Frontal cortex (tissue), 4 donors: ENCODE measurements around the gene LANCL2. TPM values are rescaled to one million over a fixed set of nuclear protein-coding genes. Genes with fewer than 3 reads are reported as not detected.

Experiments used
- DNase-seq, 2 donors: peaks; one replicate each; pipeline ENCODE4 v3.0.0; 2012; ENCODE audit warnings: low spot score in 2 of 2
- FAIRE-seq: peaks from 2 replicates; lab custom pipeline; 2012; peaks lifted over from hg19 to GRCh38; lab: Jason Lieb, UNC
- total RNA-seq: library from RNA; depleted of rRNA; stranded (reverse); fragments of >200 nt; gene quantifications from one replicate; pipeline ENCODE4 v1.2.3, GENCODE V29; 2014
- donor health status: control.
- donor health status: control.
- donor health status: control.

The LANCL2 gene
- total RNA-seq, 1 donor from 2014 or later = 35.1 TPM

DNA sequence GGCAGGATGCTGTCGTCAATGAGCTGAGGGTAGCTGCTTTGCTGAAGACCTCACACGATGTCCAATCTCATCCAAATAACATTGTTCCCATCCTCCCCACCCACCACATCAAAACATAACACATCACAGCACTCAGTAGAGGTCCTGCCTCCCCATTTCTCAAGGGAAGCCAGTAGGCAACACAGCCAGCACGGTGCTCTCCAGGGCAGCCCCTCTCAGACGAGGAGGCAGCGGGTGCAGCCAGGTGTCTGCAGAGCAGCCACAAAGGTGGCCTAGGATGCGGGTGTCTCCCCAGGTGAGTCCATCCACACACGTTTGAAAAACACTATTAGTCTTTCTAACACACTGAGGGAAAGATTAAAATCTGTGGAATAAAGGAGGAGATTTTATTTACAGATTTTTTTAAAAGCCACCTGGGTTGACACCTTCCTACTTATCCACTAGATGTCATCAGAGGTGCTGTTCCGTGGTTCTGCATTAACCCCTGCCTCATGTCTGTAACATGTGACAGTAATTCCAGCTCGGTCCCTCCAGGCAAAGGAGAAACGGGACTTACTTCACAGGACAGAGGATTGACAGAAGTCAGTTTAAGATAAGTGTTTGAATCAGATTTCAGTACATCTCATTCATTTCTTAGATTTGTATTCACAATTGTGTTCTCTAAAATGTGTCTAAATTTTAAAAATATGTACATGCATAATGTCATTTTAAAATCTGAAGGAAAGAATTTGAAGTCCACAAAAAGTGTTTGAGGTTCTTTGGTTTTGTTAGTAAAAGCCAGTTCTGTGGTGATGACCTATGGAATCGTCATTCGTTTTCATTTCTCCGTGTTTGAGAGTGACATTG lies 68.0 kb downstream of the LANCL2 start:
- DNase-seq = no peak
- FAIRE-seq = no peak

DNA sequence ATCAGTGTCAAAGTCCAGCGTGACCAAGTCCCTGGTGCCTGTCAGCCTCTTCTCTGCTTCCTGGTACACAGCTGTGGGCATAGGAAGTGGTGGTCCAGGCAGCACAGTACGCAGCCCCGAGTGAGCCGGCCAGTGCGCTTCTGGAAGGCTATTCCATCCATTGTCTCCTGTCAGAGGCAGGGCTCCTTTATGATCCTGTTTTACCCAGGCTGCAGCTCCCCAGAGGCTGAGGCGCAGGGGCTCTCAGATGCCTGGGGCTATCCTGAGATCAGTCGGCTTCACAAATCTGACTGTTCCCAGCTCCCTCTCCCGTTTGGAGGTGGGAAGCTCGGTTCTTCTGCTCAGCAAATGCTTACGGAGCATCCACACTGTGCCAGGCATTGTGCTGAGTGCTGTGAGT lies 70.3 kb downstream of the LANCL2 start:
- FAIRE-seq (no peak), DNase-seq (no peak)

DNA sequence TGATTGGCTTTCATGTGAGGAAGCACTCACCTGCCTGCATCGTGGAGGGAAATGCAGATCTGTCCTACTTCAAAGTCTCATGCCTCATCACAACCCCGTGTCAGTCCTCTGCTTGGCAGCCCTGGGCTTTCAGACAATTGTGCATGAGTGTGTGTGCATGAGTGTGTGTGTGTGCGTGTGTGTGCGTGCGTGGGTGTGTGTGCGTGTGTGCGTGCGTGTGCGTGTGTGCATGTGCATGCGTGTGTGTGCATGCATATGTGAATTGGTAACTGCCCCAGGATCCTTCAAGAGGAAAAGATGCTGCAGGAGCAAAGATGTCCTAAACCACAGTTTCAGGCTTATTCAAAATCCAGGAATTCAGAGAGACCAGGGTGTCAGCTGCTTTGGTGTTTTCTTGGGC lies 71.3 kb downstream of the LANCL2 start:
- FAIRE-seq = no peak

DNA sequence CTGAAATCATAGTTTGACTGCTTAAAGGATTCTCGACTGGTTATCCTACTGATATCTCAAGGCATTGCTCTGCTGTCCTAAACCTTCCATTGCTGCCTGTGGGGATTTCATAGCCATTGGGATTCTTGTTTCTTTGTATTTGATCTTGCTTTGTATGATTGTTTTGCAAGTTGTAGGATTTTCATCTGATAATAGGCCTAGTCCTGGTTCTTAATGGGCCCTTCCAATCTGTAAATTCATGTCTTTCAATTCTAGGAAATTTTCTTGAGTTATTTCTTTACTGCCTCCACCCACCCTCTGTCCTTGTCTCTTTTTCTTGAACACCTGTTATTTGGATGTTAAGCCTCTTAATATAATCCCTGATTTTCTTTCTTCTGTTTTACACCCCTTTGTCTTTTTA lies 72.2 kb downstream of the LANCL2 start:
- FAIRE-seq (no peak), DNase-seq (no peak)

More for the DNA sequence above, 71.3 kb downstream of the LANCL2 start:
- DNase-seq = no peak

DNA sequence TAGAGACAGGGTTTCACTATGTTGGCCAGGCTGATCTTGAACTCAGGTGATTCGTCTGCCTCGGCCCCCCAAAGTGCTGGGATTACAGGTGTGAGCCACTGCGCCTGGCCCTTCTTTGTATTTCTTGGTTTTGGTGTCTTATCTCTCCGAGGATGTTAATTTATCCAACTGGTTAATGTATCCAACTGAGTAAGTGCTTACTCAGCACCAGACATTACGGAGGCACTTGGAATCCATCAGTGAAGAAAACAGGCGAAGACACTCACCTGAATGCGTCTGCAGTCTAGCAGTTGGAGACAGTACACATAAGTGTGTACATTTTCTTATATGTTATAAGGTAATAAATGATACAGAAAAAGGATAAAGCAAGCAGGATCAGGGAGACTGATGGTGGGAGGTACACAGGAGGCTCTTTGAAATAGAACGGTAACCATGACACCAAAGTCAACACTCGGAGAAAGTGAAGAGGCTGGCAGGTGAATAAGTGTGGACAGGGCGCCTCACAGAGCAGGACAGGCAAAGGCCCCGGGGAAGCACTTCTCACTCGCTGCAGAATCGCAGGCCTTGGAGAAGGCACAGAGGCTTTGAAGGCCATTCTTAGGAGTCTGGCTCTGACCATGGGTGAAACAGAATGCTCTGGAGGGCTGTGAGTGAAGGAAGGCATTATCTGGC lies 73.1 kb downstream of the LANCL2 start:
- DNase-seq = no peak
- FAIRE-seq = no peak

DNA sequence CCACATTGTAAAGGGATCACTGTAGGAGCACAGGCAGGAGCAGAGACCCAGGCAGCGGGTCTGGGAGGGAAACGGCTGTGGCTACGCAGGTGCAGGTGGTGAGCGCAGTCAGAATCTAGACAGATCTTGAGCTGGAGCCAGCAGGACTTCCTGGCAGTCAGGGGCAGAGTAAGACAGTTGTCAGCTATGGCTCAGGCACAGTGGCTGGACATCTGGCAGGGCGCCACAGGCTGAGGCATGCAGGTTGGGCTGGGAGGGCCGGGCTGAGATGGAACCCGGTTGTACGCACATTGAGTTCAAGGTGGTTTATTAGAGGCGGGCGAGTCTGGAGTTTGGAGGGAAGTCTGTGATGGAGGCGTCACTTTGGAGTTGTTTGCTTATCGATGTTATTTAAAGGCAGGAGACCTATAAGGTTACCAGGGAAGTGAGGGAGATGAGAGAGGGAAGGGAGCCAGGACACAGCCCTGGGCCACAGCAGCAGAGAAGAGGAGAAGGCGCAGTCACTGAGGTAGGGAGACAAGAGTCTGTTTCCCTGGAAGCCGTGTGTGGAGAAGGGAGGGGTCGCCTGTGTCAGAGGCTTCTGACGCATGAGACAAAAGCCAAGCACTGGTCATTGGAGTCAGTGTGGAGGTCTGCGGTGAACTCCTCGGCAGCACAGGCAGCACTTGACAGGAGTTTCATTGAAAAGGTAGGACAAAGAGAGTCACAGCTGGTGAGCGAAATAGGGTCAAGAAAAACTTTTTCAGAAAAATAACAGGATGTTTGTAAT lies 73.8 kb downstream of the LANCL2 start:
- DNase-seq = no peak

DNA sequence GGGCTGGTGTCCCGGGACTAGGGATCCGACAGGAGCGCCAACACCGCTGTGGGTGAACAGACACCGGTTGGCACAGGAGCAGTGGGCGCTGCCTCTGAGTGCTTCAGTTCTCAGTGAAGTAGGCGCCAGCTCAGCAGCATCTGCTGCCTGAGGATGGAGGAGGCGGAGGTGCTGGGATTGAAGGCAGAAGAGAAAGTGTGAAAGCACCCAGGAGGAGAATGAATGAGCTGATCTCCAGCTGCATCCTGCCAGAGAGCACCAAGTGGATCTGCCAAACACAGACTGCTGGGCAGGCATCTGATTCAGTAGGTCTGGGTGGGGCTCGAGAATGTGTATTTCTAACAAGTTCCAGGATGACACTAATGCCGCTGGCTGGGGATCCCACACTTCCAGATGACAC lies 74.5 kb downstream of the LANCL2 start:
- FAIRE-seq (no peak), DNase-seq (peak in 1 of 2 donors; percentile 47)

More for the DNA sequence above, 73.8 kb downstream of the LANCL2 start:
- no peak for FAIRE-seq

DNA sequence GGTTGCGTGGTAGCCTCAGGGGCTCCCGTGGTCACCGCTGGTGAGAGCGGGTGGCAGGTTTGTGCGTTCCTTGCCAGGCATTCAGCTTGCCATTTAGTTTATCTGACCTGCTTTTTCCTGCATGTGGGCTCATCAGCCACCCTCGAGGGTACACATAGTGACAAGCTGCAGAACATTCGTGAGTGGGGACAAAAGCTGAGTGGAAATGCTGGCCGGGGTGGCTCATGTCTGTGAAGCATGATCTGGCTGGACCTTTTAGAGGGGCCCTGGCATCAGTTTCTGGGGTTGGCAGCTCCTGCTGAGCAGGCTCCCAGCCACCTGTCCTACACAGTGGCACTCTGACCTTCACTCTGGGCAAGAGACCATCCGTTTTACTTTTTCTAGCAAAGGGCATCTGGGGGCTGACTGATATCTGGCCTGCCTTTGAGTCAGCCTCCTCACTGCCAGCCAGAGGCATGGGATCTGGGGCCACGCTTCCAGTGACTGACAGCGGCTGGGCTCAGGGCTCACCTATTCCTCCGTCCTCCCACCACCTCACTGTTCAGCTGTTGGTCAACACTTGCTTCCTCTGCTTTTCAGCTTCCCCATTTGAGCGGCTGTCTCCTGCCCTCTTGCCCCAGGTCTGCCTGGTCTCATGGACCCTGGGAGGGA lies 75.0 kb downstream of the LANCL2 start:
- no peak for FAIRE-seq
- no peak for DNase-seq

DNA sequence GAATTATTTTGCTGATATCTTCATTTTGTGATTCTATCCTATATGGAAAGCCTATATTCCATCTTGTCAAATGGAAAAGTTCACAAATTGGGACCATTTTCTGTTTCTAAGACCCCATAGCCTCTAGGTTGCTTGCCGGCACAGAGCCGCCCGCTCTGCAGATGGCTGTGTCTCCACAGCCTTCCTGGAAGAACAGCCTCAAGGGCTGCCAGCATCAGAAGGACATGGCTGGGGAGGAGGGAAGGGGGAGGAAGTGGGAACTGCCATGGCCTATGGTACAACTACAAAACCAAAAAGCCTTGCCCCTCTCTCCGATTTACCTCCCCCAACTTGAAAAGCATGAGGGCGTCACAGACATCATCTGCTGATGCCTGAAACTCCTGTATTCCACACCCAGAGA lies 75.9 kb downstream of the LANCL2 start:
- FAIRE-seq = no peak
- DNase-seq = no peak

DNA sequence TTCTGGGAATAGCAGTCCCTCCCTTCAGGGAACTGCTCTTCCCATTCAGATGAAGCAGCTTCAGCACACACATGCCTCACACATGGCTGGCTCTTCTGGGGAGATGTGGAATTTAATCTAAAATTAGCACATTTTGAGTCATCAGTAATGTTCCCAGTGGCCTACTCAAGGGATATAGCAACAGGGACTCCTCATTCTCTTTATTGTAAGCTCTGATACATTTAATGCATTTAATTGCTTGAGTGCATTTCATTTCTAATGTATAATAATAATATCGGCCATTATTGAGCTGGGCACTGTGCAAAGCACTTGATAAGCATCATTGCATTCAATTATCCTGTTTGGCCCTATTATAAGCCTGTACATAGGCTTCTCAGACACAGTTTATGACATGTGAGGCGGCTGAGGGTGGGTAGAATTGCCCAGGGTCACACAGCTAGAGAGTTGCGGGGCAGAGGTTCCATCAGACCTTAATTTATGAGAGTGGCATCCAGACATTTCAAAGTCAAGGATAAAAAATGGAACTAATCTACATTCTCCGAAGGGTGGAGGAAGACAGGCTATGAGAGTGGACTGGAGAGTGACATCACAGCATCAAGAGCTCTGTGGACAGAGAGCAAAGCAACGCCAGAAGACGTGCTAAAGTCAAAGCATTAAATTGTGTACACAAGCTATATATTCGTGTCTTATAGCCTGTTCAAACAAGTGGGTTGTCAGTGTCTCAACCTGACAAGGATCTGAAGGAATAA lies 76.8 kb downstream of the LANCL2 start:
- no peak for DNase-seq
- no peak for FAIRE-seq

DNA sequence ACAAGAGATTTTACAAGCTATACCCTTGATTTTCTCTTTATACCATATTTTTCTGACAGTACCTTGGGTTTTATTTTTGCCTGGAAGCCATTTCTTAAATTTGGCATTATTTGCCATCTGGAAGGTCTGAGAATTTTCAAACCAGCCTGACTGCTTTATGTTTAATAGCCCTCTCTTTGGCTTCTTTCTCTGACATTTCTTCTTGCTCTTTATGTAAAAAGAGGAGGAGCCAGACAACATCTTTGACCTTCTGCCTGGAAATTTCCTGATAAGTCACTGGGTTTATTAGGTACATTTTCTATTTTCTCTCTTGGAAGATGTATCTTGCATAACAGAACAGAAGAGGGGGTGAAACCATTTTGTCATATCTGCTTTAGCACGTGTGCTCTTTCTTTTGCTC lies 79.6 kb downstream of the LANCL2 start:
- FAIRE-seq = no peak
- no peak for DNase-seq

DNA sequence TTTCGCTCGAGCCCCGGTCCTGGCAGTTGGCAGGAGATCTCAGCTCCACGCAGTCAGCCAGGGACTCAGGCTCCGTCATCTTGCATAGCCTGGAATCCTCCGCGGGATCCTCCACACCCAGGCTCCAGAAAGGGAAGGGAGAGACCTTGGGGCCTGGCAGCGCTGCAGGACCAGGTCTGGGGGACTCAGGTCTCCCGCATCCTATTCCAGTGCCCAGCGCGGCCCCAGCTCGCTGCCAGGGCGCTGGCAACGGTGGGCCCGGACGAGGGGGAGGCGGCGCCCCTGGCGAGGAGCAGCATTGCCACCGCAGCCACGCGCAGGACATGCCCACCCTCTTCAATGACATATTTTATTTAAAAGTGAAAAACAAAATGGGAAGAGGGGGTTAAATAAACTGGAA lies 83.4 kb downstream of the LANCL2 start:
- FAIRE-seq (no peak), DNase-seq (no peak)

DNA sequence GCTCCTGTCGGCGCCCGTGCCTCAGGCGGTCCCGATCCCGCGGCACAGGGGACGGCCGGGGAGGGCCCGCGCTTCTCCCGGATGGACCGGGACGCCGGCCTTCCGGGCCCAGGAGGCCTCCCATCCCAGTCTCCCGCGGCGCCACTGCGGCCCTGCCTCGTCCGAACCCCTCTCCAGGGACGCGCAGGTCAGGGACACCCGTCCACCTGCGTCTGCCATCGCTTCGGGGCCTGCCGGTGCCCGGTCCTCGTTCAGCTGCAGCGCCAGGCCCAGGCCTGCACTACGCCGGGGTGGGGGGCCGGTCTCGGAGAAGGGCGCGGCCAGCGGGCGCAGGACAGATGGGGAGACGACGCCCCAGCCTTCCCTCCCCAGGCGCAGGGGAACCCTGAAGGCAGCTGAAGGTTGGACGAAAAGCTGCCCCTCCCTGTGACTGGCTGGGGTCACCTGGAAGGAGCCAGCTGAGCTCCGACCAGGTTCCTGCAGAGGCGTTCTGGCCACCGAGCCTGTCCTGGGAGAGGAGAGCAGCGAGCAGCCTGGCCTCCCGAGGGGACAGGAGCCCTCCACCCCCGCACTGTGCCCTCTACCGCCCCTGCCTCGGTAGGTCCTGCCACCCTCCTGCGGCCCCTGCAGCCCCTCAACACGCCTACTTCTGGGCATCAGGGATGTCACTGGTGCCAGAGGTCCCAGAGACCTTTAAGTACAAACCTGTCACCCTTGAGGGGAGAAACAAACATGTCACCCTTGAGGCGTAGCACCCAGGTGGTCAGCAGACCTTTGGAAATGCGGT lies 84.3 kb downstream of the LANCL2 start:
- no peak for FAIRE-seq
- no peak for DNase-seq

DNA sequence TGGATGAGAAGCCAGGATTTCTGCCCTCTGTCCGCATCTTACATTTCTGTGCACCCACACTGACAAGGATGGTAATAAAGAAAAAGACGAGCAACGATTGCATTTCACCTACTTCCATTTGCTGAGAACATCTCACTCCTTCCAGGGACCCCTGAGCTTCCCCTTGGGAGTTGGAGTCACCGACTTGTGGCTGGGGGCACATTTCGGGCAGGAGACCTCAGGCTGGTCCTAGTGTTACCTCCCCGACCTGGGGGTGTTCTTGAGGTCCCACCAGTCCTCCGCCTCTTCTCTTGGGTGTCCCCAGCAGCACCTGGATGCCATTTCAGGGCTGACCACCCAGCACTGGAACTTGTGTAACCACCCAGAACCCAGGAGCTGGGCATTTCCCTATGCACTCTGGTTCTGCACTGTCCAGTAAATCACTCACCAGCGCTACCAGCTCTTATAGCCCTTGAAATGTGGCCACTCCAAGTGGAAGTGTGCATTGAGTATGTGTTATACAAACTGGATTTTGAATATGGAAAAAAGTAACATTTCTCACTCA lies 84.9 kb downstream of the LANCL2 start:
- FAIRE-seq (no peak), DNase-seq (no peak)

DNA sequence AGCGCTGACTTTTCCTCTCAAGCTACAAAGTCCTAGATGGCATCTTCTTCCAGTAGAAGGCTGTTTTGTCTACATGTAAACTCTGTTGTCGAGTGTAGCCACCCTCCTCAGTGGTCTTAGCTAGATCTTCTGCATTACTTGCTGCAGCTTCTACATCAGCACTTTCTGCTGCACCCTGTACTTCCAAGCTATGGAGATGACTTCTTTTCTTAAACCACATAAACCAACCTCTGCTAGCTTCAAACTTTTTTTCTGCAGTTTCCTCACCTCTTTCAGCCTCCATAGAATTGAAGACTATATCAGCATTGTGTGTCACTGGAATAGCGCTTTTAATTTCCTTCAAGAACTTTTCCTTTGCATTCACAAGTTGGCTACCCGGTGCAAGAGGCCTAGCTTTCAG lies 87.8 kb downstream of the LANCL2 start:
- DNase-seq = no peak
- FAIRE-seq = no peak

DNA sequence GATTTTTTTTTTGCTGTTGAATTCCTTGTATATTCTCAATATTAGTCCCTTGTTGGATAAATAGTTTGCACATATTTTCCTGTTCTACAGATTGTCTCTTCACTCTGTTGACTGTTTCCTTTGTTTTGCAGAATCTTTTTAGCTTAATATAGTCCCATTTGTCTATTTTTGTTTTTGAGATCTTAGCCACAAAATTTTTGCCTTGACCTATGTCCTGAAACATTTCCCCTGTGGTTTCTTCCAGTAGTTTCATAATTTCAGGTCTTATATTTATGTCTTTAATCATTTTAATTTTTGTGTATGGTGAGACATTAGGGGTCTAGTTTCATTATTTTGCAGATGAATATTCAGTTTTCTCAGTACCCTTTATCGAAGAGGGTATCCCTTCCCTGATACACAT lies 92.7 kb downstream of the LANCL2 start:
- FAIRE-seq (no peak), DNase-seq (no peak)

DNA sequence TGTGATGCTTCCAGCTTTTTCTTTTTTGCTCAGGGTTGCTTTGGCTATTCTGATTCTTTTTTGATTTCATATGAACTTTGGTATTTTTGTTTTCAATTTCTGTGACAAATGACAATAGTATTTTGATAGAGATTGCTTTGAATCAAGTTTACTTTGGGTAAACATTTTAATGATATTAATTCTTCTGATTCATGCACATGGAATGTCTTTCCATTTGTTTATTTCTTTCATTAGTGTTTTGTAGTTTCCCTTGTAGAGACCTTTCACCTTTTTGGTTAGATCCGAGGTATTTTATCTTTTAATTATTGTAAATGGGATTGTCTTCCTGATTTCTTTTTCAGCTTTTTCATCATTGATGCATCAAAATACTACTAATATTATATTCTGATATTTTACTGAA lies 93.2 kb downstream of the LANCL2 start:
- FAIRE-seq (no peak), DNase-seq (no peak)

DNA sequence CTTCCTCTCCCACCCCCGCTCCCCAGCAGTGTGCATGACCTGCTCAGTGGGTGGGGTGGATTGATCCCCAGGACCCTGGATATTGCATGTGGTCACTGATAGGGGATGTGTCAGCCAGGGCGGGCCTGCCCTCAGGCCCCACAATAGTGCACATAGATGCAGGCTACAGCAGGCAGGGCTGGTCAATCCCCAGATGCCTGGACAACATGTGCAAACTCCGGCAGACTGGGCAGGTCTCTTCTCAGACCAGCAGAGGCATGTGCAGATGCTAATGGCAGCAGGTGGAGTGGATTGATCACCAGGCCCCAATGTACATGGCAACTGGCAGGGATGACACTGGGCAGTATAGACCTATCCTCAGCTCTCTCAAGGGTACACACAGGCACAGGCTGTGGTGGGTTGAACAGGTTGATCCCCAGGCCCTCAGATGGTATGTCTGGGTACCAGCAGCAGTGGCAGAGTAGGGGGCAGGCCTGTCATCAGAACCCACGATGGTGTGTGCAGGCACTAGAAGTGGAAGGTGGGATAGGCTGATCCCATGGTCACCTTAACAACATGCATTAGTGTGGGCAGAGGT lies 98.6 kb downstream of the LANCL2 start:
- no peak for FAIRE-seq

More for the DNA sequence above, 98.6 kb downstream of the LANCL2 start:
- no peak for DNase-seq
